Measurements from ENCODE around the gene DROSHA.

DROSHA gene

DNA sequence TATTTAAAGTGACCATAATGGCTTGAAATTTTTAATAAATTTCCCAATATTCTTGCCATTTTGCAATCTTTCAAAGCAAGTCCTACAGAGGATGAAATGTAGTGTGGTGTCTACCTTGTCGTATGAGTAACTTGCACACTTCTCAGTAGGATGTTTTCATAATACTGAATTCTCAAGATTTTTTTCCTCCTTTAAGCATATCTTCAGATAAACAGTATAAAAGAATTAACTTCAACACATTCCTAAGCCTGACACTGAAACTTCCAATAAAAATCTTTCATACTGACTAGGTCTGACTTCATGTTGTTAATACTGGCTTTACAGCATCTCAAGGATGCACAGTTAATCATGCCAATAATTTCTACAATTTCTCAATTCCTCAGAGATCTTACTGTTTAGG lies 62.0 kb downstream of the DROSHA start:
- TF ChIP-seq TAF1 (IDR thresholded peaks at IDR 0.05; ENCODE audit: borderline replicate concordance, insufficient read depth, low read length) (no peak), POLR2AphosphoS5 (IDR thresholded peaks at IDR 0.05; ENCODE audit: low read depth, low read length) (no peak), FOXP2 (optimal IDR thresholded peaks at IDR 0.05; ENCODE audit: borderline replicate concordance, extremely low read depth, extremely low read length, insufficient read depth) (no peak), SIN3A (IDR thresholded peaks at IDR 0.05; ENCODE audit: borderline replicate concordance, insufficient read depth, low read length) (no peak)
- TF ChIP-seq, protein P1, sequence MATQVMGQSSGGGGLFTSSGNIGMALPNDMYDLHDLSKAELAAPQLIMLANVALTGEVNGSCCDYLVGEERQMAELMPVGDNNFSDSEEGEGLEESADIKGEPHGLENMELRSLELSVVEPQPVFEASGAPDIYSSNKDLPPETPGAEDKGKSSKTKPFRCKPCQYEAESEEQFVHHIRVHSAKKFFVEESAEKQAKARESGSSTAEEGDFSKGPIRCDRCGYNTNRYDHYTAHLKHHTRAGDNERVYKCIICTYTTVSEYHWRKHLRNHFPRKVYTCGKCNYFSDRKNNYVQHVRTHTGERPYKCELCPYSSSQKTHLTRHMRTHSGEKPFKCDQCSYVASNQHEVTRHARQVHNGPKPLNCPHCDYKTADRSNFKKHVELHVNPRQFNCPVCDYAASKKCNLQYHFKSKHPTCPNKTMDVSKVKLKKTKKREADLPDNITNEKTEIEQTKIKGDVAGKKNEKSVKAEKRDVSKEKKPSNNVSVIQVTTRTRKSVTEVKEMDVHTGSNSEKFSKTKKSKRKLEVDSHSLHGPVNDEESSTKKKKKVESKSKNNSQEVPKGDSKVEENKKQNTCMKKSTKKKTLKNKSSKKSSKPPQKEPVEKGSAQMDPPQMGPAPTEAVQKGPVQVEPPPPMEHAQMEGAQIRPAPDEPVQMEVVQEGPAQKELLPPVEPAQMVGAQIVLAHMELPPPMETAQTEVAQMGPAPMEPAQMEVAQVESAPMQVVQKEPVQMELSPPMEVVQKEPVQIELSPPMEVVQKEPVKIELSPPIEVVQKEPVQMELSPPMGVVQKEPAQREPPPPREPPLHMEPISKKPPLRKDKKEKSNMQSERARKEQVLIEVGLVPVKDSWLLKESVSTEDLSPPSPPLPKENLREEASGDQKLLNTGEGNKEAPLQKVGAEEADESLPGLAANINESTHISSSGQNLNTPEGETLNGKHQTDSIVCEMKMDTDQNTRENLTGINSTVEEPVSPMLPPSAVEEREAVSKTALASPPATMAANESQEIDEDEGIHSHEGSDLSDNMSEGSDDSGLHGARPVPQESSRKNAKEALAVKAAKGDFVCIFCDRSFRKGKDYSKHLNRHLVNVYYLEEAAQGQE (IDR thresholded peaks at IDR 0.05; ENCODE audit: insufficient read depth in 1 of 2, low read depth in 2 of 2, low read length in 2 of 2) = no peak

DNA sequence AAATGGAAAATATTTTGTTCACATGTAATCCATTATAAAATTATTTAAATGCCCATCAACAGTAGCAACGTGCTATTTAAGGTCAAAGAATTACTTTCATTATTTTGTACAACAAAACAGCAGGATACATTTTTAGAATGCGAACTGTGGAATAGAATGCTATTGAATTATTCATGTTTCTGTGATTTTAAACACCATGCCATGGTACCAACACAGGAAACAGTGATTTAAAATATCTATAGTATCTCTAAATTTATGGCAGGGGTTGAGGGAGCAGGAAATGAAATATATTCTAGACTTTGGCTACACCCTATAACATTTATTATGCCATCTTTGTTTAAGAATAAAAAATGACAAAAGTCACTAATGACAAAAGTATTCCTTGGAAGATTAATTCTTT lies 62.4 kb downstream of the DROSHA start:
- no peak for TF ChIP-seq POLR2AphosphoS5 (IDR thresholded peaks at IDR 0.05; ENCODE audit: low read depth, low read length)
- TF ChIP-seq SIN3A (IDR thresholded peaks at IDR 0.05; ENCODE audit: borderline replicate concordance, insufficient read depth, low read length) = no peak
- TF ChIP-seq, protein P1 (IDR thresholded peaks at IDR 0.05; ENCODE audit: insufficient read depth in 1 of 2, low read depth in 2 of 2, low read length in 2 of 2) = no peak
- TF ChIP-seq TAF1 (IDR thresholded peaks at IDR 0.05; ENCODE audit: borderline replicate concordance, insufficient read depth, low read length) = no peak
- TF ChIP-seq FOXP2 (optimal IDR thresholded peaks at IDR 0.05; ENCODE audit: borderline replicate concordance, extremely low read depth, extremely low read length, insufficient read depth) = no peak

DNA sequence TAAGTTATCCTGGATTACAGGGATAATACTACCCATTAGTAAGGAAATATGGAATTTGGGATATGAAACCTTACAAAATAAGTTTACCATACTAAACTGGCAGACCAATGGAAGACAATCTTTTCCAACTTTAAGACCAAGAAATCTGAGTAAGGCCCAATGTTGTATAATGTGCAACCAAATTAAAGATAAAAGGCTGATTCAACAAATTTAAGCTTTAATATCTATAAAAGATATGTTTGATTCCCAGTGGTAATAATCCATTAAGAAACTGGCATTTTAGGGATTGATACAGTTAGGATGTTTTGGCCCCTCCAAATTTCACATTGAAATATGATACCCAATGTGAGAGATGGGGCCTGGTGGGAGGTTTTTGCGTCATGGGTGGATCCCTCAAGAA lies 66.6 kb downstream of the DROSHA start:
- TF ChIP-seq, protein P1 (IDR thresholded peaks at IDR 0.05; ENCODE audit: insufficient read depth in 1 of 2, low read depth in 2 of 2, low read length in 2 of 2) = no peak
- no peak for TF ChIP-seq FOXP2 (optimal IDR thresholded peaks at IDR 0.05; ENCODE audit: borderline replicate concordance, extremely low read depth, extremely low read length, insufficient read depth)

DNA sequence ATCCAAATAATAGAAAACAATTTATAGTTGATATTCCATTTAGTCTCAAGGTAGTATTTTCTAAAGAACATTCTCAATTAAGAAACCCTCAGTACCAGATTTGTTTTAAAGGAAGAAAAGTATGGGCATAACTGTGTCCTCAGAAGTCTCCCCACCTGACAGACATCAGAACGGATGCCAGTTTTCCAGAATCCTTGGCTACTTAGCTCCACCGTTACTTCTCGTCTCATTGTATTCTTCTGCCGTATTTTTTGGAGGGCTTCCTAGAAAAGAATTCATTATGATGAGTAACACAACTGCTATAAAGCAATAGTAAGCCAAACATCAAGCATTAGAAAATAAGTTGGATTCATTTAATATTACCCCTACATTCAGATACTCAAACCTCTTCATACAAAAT lies 67.8 kb downstream of the DROSHA start:
- no peak for TF ChIP-seq FOXP2 (optimal IDR thresholded peaks at IDR 0.05; ENCODE audit: borderline replicate concordance, extremely low read depth, extremely low read length, insufficient read depth)
- TF ChIP-seq, protein P1 (IDR thresholded peaks at IDR 0.05; ENCODE audit: insufficient read depth in 1 of 2, low read depth in 2 of 2, low read length in 2 of 2) = no peak
- no peak for TF ChIP-seq POLR2AphosphoS5 (IDR thresholded peaks at IDR 0.05; ENCODE audit: low read depth, low read length)
- TF ChIP-seq SIN3A (IDR thresholded peaks at IDR 0.05; ENCODE audit: borderline replicate concordance, insufficient read depth, low read length) = no peak
- TF ChIP-seq TAF1 (IDR thresholded peaks at IDR 0.05; ENCODE audit: borderline replicate concordance, insufficient read depth, low read length) = no peak

DNA sequence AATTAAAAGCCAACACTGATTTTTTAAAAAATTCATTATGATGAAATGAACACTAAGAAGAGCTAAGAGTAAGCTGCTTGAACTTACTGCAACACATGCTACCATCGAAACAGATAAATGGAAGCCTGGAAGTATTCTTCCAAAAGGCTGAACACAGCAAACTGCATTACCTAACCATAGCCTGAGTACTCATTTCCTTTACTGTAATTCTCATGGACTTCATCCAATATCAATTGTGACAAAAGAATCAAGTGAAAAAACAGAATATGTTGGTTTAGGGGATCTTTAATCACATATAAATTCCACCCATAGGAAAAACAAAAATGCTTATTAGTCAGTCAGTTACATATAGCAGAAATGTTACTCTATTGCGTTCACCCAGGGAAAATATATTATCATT lies 68.5 kb downstream of the DROSHA start:
- TF ChIP-seq, protein P1 (IDR thresholded peaks at IDR 0.05; ENCODE audit: insufficient read depth in 1 of 2, low read depth in 2 of 2, low read length in 2 of 2) = no peak
- TF ChIP-seq TAF1 (IDR thresholded peaks at IDR 0.05; ENCODE audit: borderline replicate concordance, insufficient read depth, low read length) (no peak), POLR2AphosphoS5 (IDR thresholded peaks at IDR 0.05; ENCODE audit: low read depth, low read length) (no peak), FOXP2 (optimal IDR thresholded peaks at IDR 0.05; ENCODE audit: borderline replicate concordance, extremely low read depth, extremely low read length, insufficient read depth) (no peak), SIN3A (IDR thresholded peaks at IDR 0.05; ENCODE audit: borderline replicate concordance, insufficient read depth, low read length) (no peak)
